Natural killer cell (primary cell): ENCODE measurements around the gene EDARADD. TPM values are rescaled to one million over a fixed set of nuclear protein-coding genes. Genes with fewer than 3 reads are reported as not detected.

Source experiments
- ATAC-seq, 3 donors: fragments of 150-1000 bp in 2 of 3; fragments of 200-7000 bp in 1 of 3; cut with Tn5 transposase; 1 replicate in 1 of 3; 2 replicates in 2 of 3; pipeline ENCODE4 v1.10.0; 2021; ENCODE audit warnings: mild to moderate bottlenecking in 2 of 3, moderate library complexity in 2 of 3
- DNase-seq, 2 donors: peaks; one replicate each; pipeline versions ENCODE4 v3.0.0 to v3.0.0-alpha.2; 2013 to 2021; ENCODE audit warnings: mixed read lengths in 1 of 2
- H3K27ac ChIP-seq: one replicate; pipeline ENCODE4 v1.5.1; 2013; ENCODE audit warnings: mild to moderate bottlenecking, low read length
- H3K27me3 ChIP-seq: one replicate; pipeline ENCODE4 v1.6.1; 2013; ENCODE audit warnings: low read length; ENCODE audit not compliant: control insufficient read depth, insufficient read depth
- H3K36me3 ChIP-seq: one replicate; pipeline ENCODE4 v1.6.1; 2013; ENCODE audit warnings: low read length; ENCODE audit not compliant: control insufficient read depth, insufficient read depth
- H3K4me1 ChIP-seq: one replicate; pipeline ENCODE4 v1.6.1; 2013; ENCODE audit warnings: low read length; ENCODE audit not compliant: control insufficient read depth, insufficient read depth
- H3K4me3 ChIP-seq: one replicate; pipeline ENCODE4 v1.5.1; 2013; ENCODE audit warnings: low read length
- H3K9me3 ChIP-seq: one replicate; pipeline ENCODE4 v1.6.1; 2013; ENCODE audit warnings: low read length; ENCODE audit not compliant: control insufficient read depth, insufficient read depth
- H3K27ac Mint-ChIP-seq, 2 donors: one replicate each; pipeline ENCODE4 v1.8.0; 2022; ENCODE audit warnings: mild to moderate bottlenecking in 2 of 2, mixed read lengths in 2 of 2, moderate library complexity in 1 of 2
- H3K27me3 Mint-ChIP-seq, 2 donors: one replicate each; pipeline ENCODE4 v1.8.0; 2022; ENCODE audit warnings: low read depth in 2 of 2, mixed read lengths in 2 of 2
- H3K36me3 Mint-ChIP-seq: one replicate; pipeline ENCODE4 v1.8.0; 2022; ENCODE audit warnings: mixed read lengths
- H3K4me1 Mint-ChIP-seq, 2 donors: one replicate each; pipeline ENCODE4 v1.8.0; 2022; ENCODE audit warnings: mixed read lengths in 2 of 2
- H3K4me3 Mint-ChIP-seq: one replicate; pipeline ENCODE4 v1.8.0; 2022; ENCODE audit warnings: mild to moderate bottlenecking, moderate library complexity, mixed read lengths
- H3K9me3 Mint-ChIP-seq, 2 donors: one replicate each; pipeline ENCODE4 v1.8.0; 2022; ENCODE audit warnings: mixed read lengths in 2 of 2
- WGBS: methylation state at CpG from one replicate; pipeline ENCODE4 v1.1.7; 2013; ENCODE audit warnings: missing lambda C conversion rate; ENCODE audit not compliant: insufficient coverage; 5-methylcytosine and 5-hydroxymethylcytosine counted together
- intact Hi-C: fragments of 100-400 bp; cut with micrococcal nuclease; formaldehyde crosslinking; loops from one replicate; pipeline ENCODE4 v1.14.2; 2022
- total RNA-seq, 4 donors: library from RNA; stranded (reverse); fragments of 120-200 nt in 1 of 4; gene quantifications; one replicate each; pipeline versions ENCODE4 v1.2.3 to v1.2.4, GENCODE V29; 2013 to 2022
- TF ChIP-seq, protein P1 (sequence below): fragments of 200-600 bp; IDR thresholded peaks from one replicate; pipeline ENCODE4 v1.8.0; 2022; ENCODE audit warnings: antibody characterized with exemption

Gene EDARADD
- total RNA-seq, 3 donors from 2014 or later (not counting 1 experiment from before 2014, with no cell fraction given) = 2.0 to 5.4 (median 2.6) TPM

DNA sequence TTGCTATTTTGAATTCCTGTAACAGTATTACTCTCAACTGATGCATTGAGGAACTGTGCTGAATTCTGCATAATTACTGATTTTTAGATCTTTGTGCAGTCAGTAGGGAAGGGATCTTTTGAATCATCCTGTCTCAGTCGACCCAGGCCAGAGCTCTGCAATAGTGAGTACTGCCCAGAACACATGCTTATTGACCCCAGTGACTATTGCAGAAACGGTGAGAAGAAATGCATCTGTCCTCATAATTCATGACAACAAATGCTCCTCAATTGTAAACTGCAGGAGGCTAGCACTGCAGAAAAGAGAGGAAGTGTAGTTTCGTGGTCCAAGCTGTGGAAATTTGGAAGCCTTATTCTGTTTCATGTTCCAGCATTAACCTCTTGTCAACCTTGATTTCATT lies 19.6 kb downstream of the EDARADD start:
- no peak overlapping the region for H3K4me3 ChIP-seq
- Mint-ChIP-seq H3K9me3 (no peaks in the 10 kb centered on the region), H3K4me3 (no peak overlapping the region), H3K4me1 (peaks cover 17 to 19% of the 10 kb centered on the region in 2 donors), H3K36me3 (no peaks in the 10 kb centered on the region), H3K27me3 (no peaks in the 10 kb centered on the region), H3K27ac (peak overlapping the region in 1 of 2 donors; percentile 18)
- no peak overlapping the region for H3K27ac ChIP-seq
- H3K9me3 ChIP-seq = no peaks in the 10 kb centered on the region
- no peaks in the 10 kb centered on the region for H3K36me3 ChIP-seq
- TF ChIP-seq, protein P1, sequence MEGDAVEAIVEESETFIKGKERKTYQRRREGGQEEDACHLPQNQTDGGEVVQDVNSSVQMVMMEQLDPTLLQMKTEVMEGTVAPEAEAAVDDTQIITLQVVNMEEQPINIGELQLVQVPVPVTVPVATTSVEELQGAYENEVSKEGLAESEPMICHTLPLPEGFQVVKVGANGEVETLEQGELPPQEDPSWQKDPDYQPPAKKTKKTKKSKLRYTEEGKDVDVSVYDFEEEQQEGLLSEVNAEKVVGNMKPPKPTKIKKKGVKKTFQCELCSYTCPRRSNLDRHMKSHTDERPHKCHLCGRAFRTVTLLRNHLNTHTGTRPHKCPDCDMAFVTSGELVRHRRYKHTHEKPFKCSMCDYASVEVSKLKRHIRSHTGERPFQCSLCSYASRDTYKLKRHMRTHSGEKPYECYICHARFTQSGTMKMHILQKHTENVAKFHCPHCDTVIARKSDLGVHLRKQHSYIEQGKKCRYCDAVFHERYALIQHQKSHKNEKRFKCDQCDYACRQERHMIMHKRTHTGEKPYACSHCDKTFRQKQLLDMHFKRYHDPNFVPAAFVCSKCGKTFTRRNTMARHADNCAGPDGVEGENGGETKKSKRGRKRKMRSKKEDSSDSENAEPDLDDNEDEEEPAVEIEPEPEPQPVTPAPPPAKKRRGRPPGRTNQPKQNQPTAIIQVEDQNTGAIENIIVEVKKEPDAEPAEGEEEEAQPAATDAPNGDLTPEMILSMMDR = no peak
- H3K4me1 ChIP-seq = peaks cover 26% of the 10 kb centered on the region
- 61% methylated on average over 3 of the region's 3 CpGs for WGBS
- no peaks in the 10 kb centered on the region for H3K27me3 ChIP-seq
- ATAC-seq (no peak), DNase-seq (no peak)
- intact Hi-C loops = no loop called here

DNA sequence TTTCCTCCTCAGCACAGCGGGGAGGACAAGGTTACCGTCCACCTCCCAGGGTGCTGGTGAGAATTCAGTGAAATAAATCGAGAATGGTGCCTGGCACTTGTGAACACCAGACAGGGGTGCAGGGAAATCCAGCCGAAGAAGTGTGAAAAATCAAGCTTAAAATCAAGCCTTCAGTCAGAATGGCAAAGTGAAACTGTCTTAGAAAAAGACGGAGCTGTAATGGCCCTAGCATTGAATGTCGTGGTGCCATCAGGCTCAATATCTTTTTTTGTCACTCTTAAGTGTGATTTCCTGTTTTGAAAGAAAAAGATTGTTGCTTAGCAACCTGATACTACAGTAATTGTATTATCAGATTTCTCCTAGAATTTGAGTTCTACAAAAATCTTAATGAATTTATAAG lies 22.1 kb downstream of the EDARADD start:
- Histone ChIP-seq H3K27ac (peak overlapping the region; percentile 98), H3K4me3 (peak overlapping the region; percentile 23), H3K4me1 (peaks cover 26% of the 10 kb centered on the region), H3K9me3 (no peaks in the 10 kb centered on the region), H3K27me3 (no peaks in the 10 kb centered on the region), H3K36me3 (no peaks in the 10 kb centered on the region)
- H3K36me3 Mint-ChIP-seq = no peaks in the 10 kb centered on the region
- WGBS = 14% methylated on average over 6 of the region's 6 CpGs
- peaks cover 17 to 28% of the 10 kb centered on the region in 2 donors for H3K4me1 Mint-ChIP-seq
- H3K9me3 Mint-ChIP-seq = no peaks in the 10 kb centered on the region
- intact Hi-C loops = loop anchor here (2.0 kb wide), 2 partner anchors 109 to 133 kb away; no protein-coding TSS in a partner anchor
- no peaks in the 10 kb centered on the region for H3K27me3 Mint-ChIP-seq
- TF ChIP-seq, protein P1 = no peak
- peak overlapping the region; percentile 86 for H3K4me3 Mint-ChIP-seq
- DNase-seq (peak; percentile 53 to 89), ATAC-seq (peak; percentile 91 to 93 (median 91))
- peak overlapping the region; percentile 93 to 99 for H3K27ac Mint-ChIP-seq

DNA sequence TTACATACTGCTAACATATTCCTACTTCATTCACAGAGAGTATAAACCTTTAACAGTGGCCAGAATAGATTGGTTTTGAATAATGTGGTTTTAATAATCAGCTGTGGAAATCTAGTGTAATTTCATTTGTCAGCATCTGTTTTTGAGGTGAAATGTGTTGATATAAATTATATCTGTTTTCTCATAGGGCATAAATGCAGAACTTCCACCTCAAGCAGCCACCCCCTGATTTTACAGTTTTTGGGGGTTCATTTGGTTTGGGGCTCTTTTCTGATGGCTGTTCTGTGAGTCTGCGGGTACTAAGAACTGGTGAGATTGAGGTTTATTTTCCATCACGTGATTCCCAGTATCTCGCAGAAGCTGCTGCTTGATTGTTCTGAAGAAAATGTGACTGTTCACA lies 23.2 kb downstream of the EDARADD start:
- 53% methylated on average over 3 of the region's 3 CpGs for WGBS
- Mint-ChIP-seq H3K9me3 (no peaks in the 10 kb centered on the region), H3K27me3 (no peaks in the 10 kb centered on the region), H3K36me3 (no peaks in the 10 kb centered on the region), H3K4me3 (peak overlapping the region; percentile 31), H3K4me1 (peaks cover 17 to 28% of the 10 kb centered on the region in 2 donors), H3K27ac (peak overlapping the region; percentile 93 to 99)
- ATAC-seq = peak; percentile 8 to 19 (median 19)
- DNase-seq = peak in 1 of 2 donors; percentile 60
- Histone ChIP-seq H3K27me3 (no peaks in the 10 kb centered on the region), H3K4me3 (no peak overlapping the region), H3K4me1 (peaks cover 26% of the 10 kb centered on the region), H3K9me3 (no peaks in the 10 kb centered on the region), H3K27ac (peak overlapping the region; percentile 98), H3K36me3 (no peaks in the 10 kb centered on the region)
- intact Hi-C loops = loop anchor here (2.0 kb wide), 2 partner anchors 107 to 135 kb away; no protein-coding TSS in a partner anchor
- TF ChIP-seq, protein P1 = no peak

DNA sequence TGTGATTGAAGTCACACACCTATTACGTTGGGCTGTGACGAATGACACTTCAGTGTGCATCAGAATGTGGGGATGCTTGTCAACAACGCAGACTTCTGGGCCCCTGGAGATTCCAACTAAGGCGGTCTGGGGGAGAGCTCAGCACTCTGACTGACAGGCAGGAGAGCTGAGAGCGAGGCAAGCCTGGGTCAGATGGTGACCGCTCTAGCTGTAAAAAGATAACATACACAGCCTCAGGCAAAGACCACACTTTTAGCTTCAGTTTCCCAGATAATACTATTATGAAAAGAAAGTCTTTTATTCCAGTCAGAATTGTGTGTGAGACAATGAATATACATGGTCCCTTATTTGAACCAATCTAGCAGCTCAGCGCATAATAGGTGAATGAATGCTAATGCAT lies 25.4 kb downstream of the EDARADD start:
- Histone ChIP-seq H3K4me1 (peaks cover 26% of the 10 kb centered on the region), H3K4me3 (no peak overlapping the region), H3K9me3 (no peaks in the 10 kb centered on the region), H3K36me3 (no peaks in the 10 kb centered on the region), H3K27ac (no peak overlapping the region), H3K27me3 (no peaks in the 10 kb centered on the region)
- intact Hi-C loops = no loop called here
- DNase-seq (no peak), ATAC-seq (no peak)
- TF ChIP-seq, protein P1 = no peak
- Mint-ChIP-seq H3K4me1 (peaks cover 17 to 31% of the 10 kb centered on the region in 2 donors), H3K9me3 (no peaks in the 10 kb centered on the region), H3K4me3 (no peak overlapping the region), H3K27ac (no peak overlapping the region), H3K36me3 (no peaks in the 10 kb centered on the region), H3K27me3 (no peaks in the 10 kb centered on the region)
- WGBS = 95% methylated on average over 7 of the region's 7 CpGs
